MM.1S (cell line): ENCODE measurements around the gene RAB24.

ENCODE experiments used
- DNase-seq: peaks from one replicate; pipeline ENCODE4 v3.0.0-alpha.2; 2015
- H2AFZ ChIP-seq: fragments of 300-600 bp; sonication (generic); 2 replicates; pipeline ENCODE4 v1.6.0; 2016; ENCODE audit warnings: antibody characterized with exemption, low read length
- H3F3A ChIP-seq: fragments of 300-600 bp; sonication (generic); 2 replicates; pipeline ENCODE4 v1.6.1; 2016; ENCODE audit warnings: mild to moderate bottlenecking, antibody characterized with exemption, low read length, moderate library complexity, mixed read lengths; ENCODE audit not compliant: insufficient read depth
- H3K27ac ChIP-seq: fragments of 300-600 bp; sonication (generic); 2 replicates; pipeline ENCODE4 v1.5.1; 2016; ENCODE audit warnings: mild to moderate bottlenecking, low read length
- H3K27me3 ChIP-seq: fragments of 300-600 bp; sonication (generic); replicated peaks from 2 replicates; pipeline ENCODE4 v1.6.0; 2016; ENCODE audit warnings: low read length; ENCODE audit not compliant: insufficient read depth
- H3K36me3 ChIP-seq: fragments of 300-600 bp; sonication (generic); replicated peaks from 2 replicates; pipeline ENCODE4 v1.6.1; 2016; ENCODE audit warnings: mild to moderate bottlenecking, low read length, mixed read lengths; ENCODE audit not compliant: insufficient read depth
- H3K4me1 ChIP-seq: fragments of 300-600 bp; sonication (generic); 2 replicates; pipeline ENCODE4 v1.6.1; 2016; ENCODE audit warnings: low read length, mixed read lengths
- H3K4me2 ChIP-seq: fragments of 300-600 bp; sonication (generic); 2 replicates; pipeline ENCODE4 v1.6.0; 2016; ENCODE audit warnings: low read depth, low read length
- H3K4me3 ChIP-seq: fragments of 300-600 bp; sonication (generic); 2 replicates; pipeline ENCODE4 v1.5.1; 2016; ENCODE audit warnings: low read length, mixed read lengths
- H3K79me2 ChIP-seq: fragments of 300-600 bp; sonication (generic); 2 replicates; pipeline ENCODE4 v1.6.1; 2016; ENCODE audit warnings: mixed run types, low read length, mixed read lengths
- H3K9ac ChIP-seq: fragments of 300-600 bp; sonication (generic); 2 replicates; pipeline ENCODE4 v1.6.1; 2016; ENCODE audit warnings: low read length, mixed read lengths
- H3K9me2 ChIP-seq: fragments of 300-600 bp; sonication (generic); replicated peaks from 2 replicates; pipeline ENCODE4 v1.6.1; 2016; ENCODE audit warnings: mild to moderate bottlenecking, low read length, mixed read lengths; ENCODE audit not compliant: insufficient read depth
- H3K9me3 ChIP-seq: fragments of 300-600 bp; sonication (generic); replicated peaks from 2 replicates; pipeline ENCODE4 v1.6.1; 2016; ENCODE audit warnings: mild to moderate bottlenecking, low read length, mixed read lengths; ENCODE audit not compliant: insufficient read depth
- H4K20me1 ChIP-seq: fragments of 300-600 bp; sonication (generic); 2 replicates; pipeline ENCODE4 v1.6.1; 2016; ENCODE audit warnings: mild to moderate bottlenecking, low read length, moderate library complexity, mixed read lengths; ENCODE audit not compliant: insufficient read depth
- EZH2 ChIP-seq: fragments of 300-600 bp; sonication (generic); optimal IDR thresholded peaks from 2 replicates; pipeline ENCODE3; 2017; ENCODE audit warnings: low read depth, mild to moderate bottlenecking, antibody characterized with exemption, low read length, mixed read lengths
- EZH2phosphoT487 ChIP-seq: fragments of 300-600 bp; sonication (generic); IDR thresholded peaks from 2 replicates; pipeline ENCODE4 v1.6.1; 2018; ENCODE audit warnings: antibody characterized with exemption, low read length
- TF ChIP-seq, protein P1 (sequence below): fragments of 300-600 bp; sonication (generic); IDR thresholded peaks from 2 replicates; pipeline ENCODE4 v1.5.1; 2016; ENCODE audit warnings: antibody characterized with exemption, low read length, mixed read lengths

The RAB24 gene

DNA sequence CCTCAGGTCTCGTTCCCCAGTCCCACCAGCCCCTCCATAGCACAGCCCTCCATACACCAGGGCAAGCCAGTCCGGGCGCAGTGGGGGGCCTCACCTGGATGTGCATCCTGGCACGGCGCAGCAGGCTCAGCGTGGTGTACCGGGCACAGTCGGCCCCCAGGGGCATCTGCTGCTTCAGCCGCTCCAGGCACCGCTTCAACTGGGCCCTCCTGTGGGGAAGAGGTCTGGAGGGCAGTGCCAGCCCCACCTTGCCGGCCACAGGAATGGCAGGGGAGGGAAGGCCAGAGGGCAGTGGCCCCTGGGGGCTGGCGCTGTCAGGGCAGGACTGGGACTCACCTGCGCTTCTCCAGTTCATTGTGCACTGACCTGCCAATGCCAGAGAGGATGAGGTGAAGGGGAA lies 6.8 kb upstream of the RAB24 start:
- Histone ChIP-seq H3K4me2 (peak overlapping the region; percentile 98), H3F3A (peaks cover 60% of the 10 kb centered on the region), H3K36me3 (no peaks in the 10 kb centered on the region), H3K9ac (peak overlapping the region; percentile 89), H2AFZ (no peak overlapping the region), H3K27ac (peak overlapping the region; percentile 93; the same call in 1 of the 2 replicates), H3K9me2 (no peaks in the 10 kb centered on the region), H3K27me3 (no peaks in the 10 kb centered on the region), H4K20me1 (0 out of 2 replicates have a peak, but pooled peaks cover 2% of the 10 kb centered on the region), H3K79me2 (peaks cover 63% of the 10 kb centered on the region), H3K9me3 (no peaks in the 10 kb centered on the region), H3K4me3 (peak overlapping the region; percentile 99), H3K4me1 (peaks cover 24% of the 10 kb centered on the region)
- no peak for DNase-seq
- TF ChIP-seq, protein P1, sequence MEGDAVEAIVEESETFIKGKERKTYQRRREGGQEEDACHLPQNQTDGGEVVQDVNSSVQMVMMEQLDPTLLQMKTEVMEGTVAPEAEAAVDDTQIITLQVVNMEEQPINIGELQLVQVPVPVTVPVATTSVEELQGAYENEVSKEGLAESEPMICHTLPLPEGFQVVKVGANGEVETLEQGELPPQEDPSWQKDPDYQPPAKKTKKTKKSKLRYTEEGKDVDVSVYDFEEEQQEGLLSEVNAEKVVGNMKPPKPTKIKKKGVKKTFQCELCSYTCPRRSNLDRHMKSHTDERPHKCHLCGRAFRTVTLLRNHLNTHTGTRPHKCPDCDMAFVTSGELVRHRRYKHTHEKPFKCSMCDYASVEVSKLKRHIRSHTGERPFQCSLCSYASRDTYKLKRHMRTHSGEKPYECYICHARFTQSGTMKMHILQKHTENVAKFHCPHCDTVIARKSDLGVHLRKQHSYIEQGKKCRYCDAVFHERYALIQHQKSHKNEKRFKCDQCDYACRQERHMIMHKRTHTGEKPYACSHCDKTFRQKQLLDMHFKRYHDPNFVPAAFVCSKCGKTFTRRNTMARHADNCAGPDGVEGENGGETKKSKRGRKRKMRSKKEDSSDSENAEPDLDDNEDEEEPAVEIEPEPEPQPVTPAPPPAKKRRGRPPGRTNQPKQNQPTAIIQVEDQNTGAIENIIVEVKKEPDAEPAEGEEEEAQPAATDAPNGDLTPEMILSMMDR = no peak
- no peak for TF ChIP-seq EZH2
- no peak for TF ChIP-seq EZH2phosphoT487

DNA sequence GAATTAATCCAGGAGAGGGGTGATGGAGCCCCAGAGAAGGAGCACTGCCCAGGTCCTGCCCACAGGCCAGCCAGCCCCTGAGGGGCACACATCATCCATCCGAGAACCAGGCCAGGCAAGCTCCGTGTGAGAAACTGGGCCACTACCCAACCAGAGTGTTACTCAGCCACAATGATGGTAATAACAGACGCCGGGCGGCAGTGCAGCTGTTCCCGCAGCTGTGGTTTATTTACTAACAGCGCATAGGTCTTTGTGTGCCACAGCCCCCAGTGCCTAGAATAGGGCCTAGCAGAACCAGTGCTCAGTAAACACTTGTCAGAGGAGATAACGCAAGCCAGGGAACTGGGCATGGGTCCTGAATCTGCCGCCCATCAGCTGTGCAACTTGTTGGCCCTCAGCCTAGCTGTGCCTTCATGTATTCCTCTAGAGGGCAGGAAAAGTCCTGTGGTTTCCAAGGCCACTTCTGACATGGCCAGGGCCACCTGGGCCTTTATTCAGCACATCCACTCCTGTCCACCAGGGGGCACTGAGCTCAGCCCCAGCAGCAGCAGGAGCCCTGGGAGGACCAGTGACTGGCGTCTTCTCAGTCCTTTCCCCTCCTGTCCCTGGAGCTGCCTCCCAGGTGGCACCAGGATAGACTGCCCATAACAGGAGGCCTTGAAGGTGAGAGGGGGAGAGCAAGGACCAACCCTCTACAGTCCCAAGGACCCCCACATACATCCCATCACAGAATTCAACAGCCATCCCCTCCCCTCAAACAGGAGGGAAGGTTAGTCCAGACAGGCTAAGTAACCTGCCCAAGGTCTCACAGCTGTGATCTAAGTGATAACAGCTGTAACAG lies 6.1 kb upstream of the RAB24 start:
- DNase-seq = peak; percentile 81
- H3K9me2 ChIP-seq = no peaks in the 10 kb centered on the region
- peaks cover 24% of the 10 kb centered on the region for H3K4me1 ChIP-seq
- no peak overlapping the region for H2AFZ ChIP-seq
- peak overlapping the region; percentile 99 for H3K4me3 ChIP-seq
- 0 out of 2 replicates have a peak, but pooled peaks cover 7% of the 10 kb centered on the region for H4K20me1 ChIP-seq
- peak overlapping the region; percentile 18; the same call in 1 of the 2 replicates for H3K27ac ChIP-seq
- TF ChIP-seq EZH2 (no peak), EZH2phosphoT487 (no peak)
- TF ChIP-seq, protein P1 = peak; percentile 96
- H3K36me3 ChIP-seq = no peaks in the 10 kb centered on the region
- no peaks in the 10 kb centered on the region for H3K27me3 ChIP-seq
- H3K9me3 ChIP-seq = no peaks in the 10 kb centered on the region
- peaks cover 67% of the 10 kb centered on the region for H3F3A ChIP-seq
- peaks cover 71% of the 10 kb centered on the region for H3K79me2 ChIP-seq
- H3K9ac ChIP-seq = peak overlapping the region; percentile 89; the same call in 1 of the 2 replicates
- peak overlapping the region; percentile 98; the same call in 1 of the 2 replicates for H3K4me2 ChIP-seq

DNA sequence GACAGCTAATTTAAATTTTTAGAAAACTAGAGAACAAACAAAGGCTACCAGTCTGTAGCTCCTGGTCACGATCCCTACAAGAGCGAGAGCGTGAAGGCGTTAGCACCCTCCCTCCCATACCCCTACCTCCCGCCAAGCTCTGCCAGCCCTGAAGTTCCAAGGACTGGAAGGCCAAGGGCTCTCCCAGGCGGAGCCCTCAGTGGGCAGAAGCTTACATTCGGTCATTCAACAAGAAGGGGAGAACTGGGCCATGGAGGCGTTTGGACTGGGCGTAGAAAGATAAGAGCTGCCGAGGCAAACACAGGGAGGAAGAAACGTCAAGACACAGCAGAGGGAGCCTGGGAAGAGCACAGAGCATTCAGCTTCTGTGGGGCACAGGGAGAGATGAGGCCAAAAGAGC lies 5.2 kb upstream of the RAB24 start:
- Histone ChIP-seq H2AFZ (no peak overlapping the region), H3K9ac (no peak overlapping the region), H3K9me2 (no peaks in the 10 kb centered on the region), H3F3A (peaks cover 74% of the 10 kb centered on the region), H3K9me3 (no peaks in the 10 kb centered on the region), H3K4me1 (peaks cover 24% of the 10 kb centered on the region), H3K4me2 (no peak overlapping the region), H3K4me3 (no peak overlapping the region), H3K27me3 (no peaks in the 10 kb centered on the region), H3K79me2 (peaks cover 79% of the 10 kb centered on the region), H4K20me1 (0 out of 2 replicates have a peak, but pooled peaks cover 7% of the 10 kb centered on the region), H3K36me3 (no peaks in the 10 kb centered on the region), H3K27ac (peak overlapping the region; percentile 18; the same call in 1 of the 2 replicates)
- TF ChIP-seq EZH2phosphoT487 (no peak), EZH2 (no peak)
- TF ChIP-seq, protein P1 = no peak
- no peak for DNase-seq
